K562 (cell line): ENCODE results near the gene STK32C. TPM values are rescaled to one million over a fixed set of nuclear protein-coding genes. Genes with fewer than 3 reads are reported as not detected.

ENCODE experiments used
- ATAC-seq: fragments of 200-7000 bp; cut with Tn5 transposase; 3 replicates; pipeline ENCODE4 v1.9.1; 2020; ENCODE audit warnings: moderate library complexity
- BruUV-seq: library from RNA; stranded (reverse); fragments of 400-500 nt; replicated peaks from 2 replicates; lab custom pipeline; 2021; lab: Mats Ljungman, UMichigan
- CTCF ChIA-PET: fragments of 300-600 bp; formaldehyde crosslinking; extraction: SDS; loops from one replicate; lab custom pipeline; 2021; ENCODE audit warnings: low intra/inter-chr PET ratio; lab: Yijun Ruan, JAX
- POLR2A ChIA-PET: fragments of 300-600, 350-650 bp; sonication (Branson Sonifier 250); formaldehyde crosslinking; extraction: SDS; loops from one replicate; lab custom pipeline; 2021; ENCODE audit warnings: antibody characterized with exemption, inconsistent platforms; lab: Yijun Ruan, JAX
- DNase-seq, 4 experiments: peaks; one replicate each; pipeline versions ENCODE4 v3.0.0 to v3.0.0-alpha.2; 2011 to 2018; ENCODE audit warnings: low spot score in 3 of 4, mixed read lengths in 3 of 4; ENCODE audit errors: extremely low read depth in 1 of 4
- FAIRE-seq: peaks from 2 replicates; lab custom pipeline; 2011; peaks lifted over from hg19 to GRCh38; lab: Jason Lieb, UNC
- H2AFZ ChIP-seq: 2 replicates; pipeline ENCODE4 v1.6.0; 2011; ENCODE audit warnings: low read depth, low read length, control low read depth, inconsistent platforms
- H3K27ac ChIP-seq: fragments of 200-600 bp; 3 replicates; pipeline ENCODE4 v1.8.0; 2011; ENCODE audit warnings: low read depth, mild to moderate bottlenecking, control low read depth, inconsistent platforms, low read length, moderate library complexity, mixed read lengths; ENCODE audit errors: extremely low read depth
- H3K27me3 ChIP-seq, 2 experiments: fragments of 300-600 bp in 1 of 2; 2 replicates in 1 of 2; 3 replicates in 1 of 2; pipeline versions ENCODE4 v1.6.0 to v1.8.0; 2011; ENCODE audit warnings: inconsistent platforms in 2 of 2, low read length in 2 of 2, mild to moderate bottlenecking in 1 of 2, mixed read lengths in 1 of 2, moderate library complexity in 1 of 2; ENCODE audit not compliant: control insufficient read depth in 2 of 2, insufficient read depth in 2 of 2
- H3K36me3 ChIP-seq: fragments of 300-600 bp; 3 replicates; pipeline ENCODE4 v1.8.0; 2011; ENCODE audit warnings: mild to moderate bottlenecking, low read length, inconsistent platforms; ENCODE audit not compliant: control insufficient read depth, insufficient read depth
- H3K4me1 ChIP-seq, 2 experiments: fragments of 200-600 bp in 1 of 2; replicated peaks in 1 of 2; 2 replicates in 1 of 2; 3 replicates in 1 of 2; pipeline versions ENCODE4 v1.5.1 to v1.8.0; 2011; ENCODE audit warnings: inconsistent platforms in 2 of 2, low read length in 2 of 2, mild to moderate bottlenecking in 1 of 2, mixed read lengths in 1 of 2, moderate library complexity in 1 of 2; ENCODE audit not compliant: control insufficient read depth in 2 of 2, insufficient read depth in 2 of 2
- H3K4me2 ChIP-seq: 2 replicates; pipeline ENCODE4 v1.6.1; 2011; ENCODE audit warnings: low read length, control low read depth, inconsistent platforms, mixed read lengths; ENCODE audit not compliant: insufficient read depth
- H3K4me3 ChIP-seq: fragments of 200-600 bp; sonication (generic), shearing (Covaris generic); 2 replicates; pipeline ENCODE4 v1.5.1; 2016; ENCODE audit warnings: control low read depth, inconsistent platforms
- H3K79me2 ChIP-seq: fragments of 200-600 bp; 3 replicates; pipeline ENCODE4 v1.8.0; 2011; ENCODE audit warnings: low read length, inconsistent platforms; ENCODE audit not compliant: control insufficient read depth, insufficient read depth
- H3K9ac ChIP-seq, 2 experiments: 2 replicates each; pipeline versions ENCODE4 v1.6.0 to v1.6.1; 2011; ENCODE audit warnings: low read depth in 2 of 2, low read length in 2 of 2, control low read depth in 1 of 2, inconsistent platforms in 1 of 2, mild to moderate bottlenecking in 1 of 2, mixed read lengths in 1 of 2; ENCODE audit not compliant: insufficient read depth in 1 of 2
- H3K9me1 ChIP-seq: one replicate; pipeline ENCODE4 v1.6.0; 2011; ENCODE audit warnings: inconsistent platforms, mild to moderate bottlenecking, low read length, moderate library complexity; ENCODE audit not compliant: control insufficient read depth, insufficient read depth
- H3K9me3 ChIP-seq: replicated peaks from 2 replicates; pipeline ENCODE4 v1.5.1; 2011; ENCODE audit warnings: low read depth, low read length, inconsistent platforms; ENCODE audit not compliant: control insufficient read depth, insufficient read depth
- H4K20me1 ChIP-seq: replicated peaks from 2 replicates; pipeline ENCODE4 v1.6.1; 2011; ENCODE audit warnings: low read length, inconsistent platforms, mixed read lengths; ENCODE audit not compliant: control insufficient read depth, insufficient read depth
- DIDO1 ChIP-seq: fragments of 450-650 bp; IDR thresholded peaks from 2 replicates; pipeline ENCODE4 v1.6.1; 2016; ENCODE audit warnings: low read depth, missing biosample characterization, missing genetic modification characterization
- ETV6 ChIP-seq, 3 experiments: fragments of 150-350 bp in 1 of 3; sonication (generic) in 1 of 3; formaldehyde crosslinking in 1 of 3; IDR thresholded peaks; 2 replicates each; pipeline versions ENCODE4 v1.6.1 to v1.8.0; 2014 to 2022; ENCODE audit warnings: borderline replicate concordance in 2 of 3, low read depth in 2 of 3, antibody characterized with exemption in 1 of 3, low read length in 1 of 3, mild to moderate bottlenecking in 1 of 3, missing genetic modification reagents in 1 of 3
- FUS ChIP-seq: fragments of 200-400 bp; formaldehyde crosslinking; optimal IDR thresholded peaks from 2 replicates; pipeline ENCODE3; 2017; ENCODE audit warnings: low read depth, low read length
- HDGF ChIP-seq: fragments of 450-650 bp; IDR thresholded peaks from 2 replicates; pipeline ENCODE4 v1.6.1; 2016
- MEF2A ChIP-seq: IDR thresholded peaks from 2 replicates; pipeline ENCODE4 v1.6.1; 2011; ENCODE audit warnings: low read depth, mild to moderate bottlenecking, low read length, moderate library complexity; ENCODE audit not compliant: control insufficient read depth
- MTA3 ChIP-seq: fragments of 450-650 bp; formaldehyde crosslinking; IDR thresholded peaks from 2 replicates; pipeline ENCODE4 v1.6.1; 2017; ENCODE audit warnings: mild to moderate bottlenecking, borderline replicate concordance
- PHTF2 ChIP-seq: fragments of 250-450 bp; sonication (Bioruptor Pico); IDR thresholded peaks from 2 replicates; pipeline ENCODE4 v1.5.0; 2021; ENCODE audit warnings: mild to moderate bottlenecking
- PURB ChIP-seq: sonication (generic); formaldehyde crosslinking; IDR thresholded peaks from 2 replicates; pipeline ENCODE4 v1.9.0; 2021; ENCODE audit warnings: low read depth, mild to moderate bottlenecking, missing genetic modification reagents
- SP2 ChIP-seq: IDR thresholded peaks from 2 replicates; pipeline ENCODE4 v1.6.1; 2011; ENCODE audit warnings: mild to moderate bottlenecking, low read depth, low read length, moderate library complexity; ENCODE audit not compliant: poor library complexity, severe bottlenecking; ENCODE audit errors: extremely low read depth
- ZNF184 ChIP-seq: sonication (generic); formaldehyde crosslinking; IDR thresholded peaks from 2 replicates; pipeline ENCODE4 v1.5.0; 2020; ENCODE audit warnings: missing genetic modification reagents
- ZNF57 ChIP-seq: fragments of 450-650 bp; formaldehyde crosslinking; IDR thresholded peaks from 2 replicates; pipeline ENCODE4 v1.4.0; 2020; ENCODE audit warnings: mild to moderate bottlenecking, moderate library complexity
- WGBS: fragments of 100-300 bp; shearing (Covaris generic); methylation state at CpG from one replicate; pipeline ENCODE4 v1.1.6; 2016; ENCODE audit warnings: low coverage, mixed read lengths; ENCODE audit not compliant: insufficient coverage; ENCODE audit errors: missing lambda C conversion rate; 5-methylcytosine and 5-hydroxymethylcytosine counted together
- in situ Hi-C: fragments of 300-500 bp; cut with MboI; formaldehyde crosslinking; loops from 4 replicates; pipeline ENCODE4 v1.15.0; 2018; ENCODE audit warnings: inconsistent platforms, mixed read lengths
- intact Hi-C: fragments of 100-400 bp; cut with micrococcal nuclease; formaldehyde crosslinking; loops from 2 replicates; pipeline ENCODE4 v1.14.2; 2022
- polyA plus RNA-seq, 8 experiments: library from polyadenylated mRNA; depleted of rRNA in 4 of 8; stranded (reverse) in 5 of 8; unstranded in 3 of 8; fragments of >200 nt; fragmentation: Nextera tagmentation in 2 of 8; fragmentation: Illumina TruSeq in 1 of 8; extraction: Ambion mirVana in 2 of 8; extraction: Trizol in 1 of 8; gene quantifications; 2 replicates each; pipeline versions ENCODE4 v1.2.1 to v1.2.3, GENCODE V29; 2011 to 2014; ENCODE audit warnings: inconsistent platforms in 1 of 8, missing spikeins in 1 of 8
- total RNA-seq, 7 experiments: library from RNA; depleted of rRNA in 6 of 7; stranded (reverse); fragments of >200 nt in 6 of 7; fragmentation: Illumina TruSeq in 2 of 7; extraction: Trizol in 2 of 7; gene quantifications; 2 replicates each; pipeline versions ENCODE4 v1.2.1 to v1.2.3, GENCODE V29; 2011 to 2021; ENCODE audit warnings: low replicate concordance in 1 of 7
- TF ChIP-seq, protein P1 (sequence below), 2 experiments: fragments of 250-450 bp in 1 of 2; fragments of 450-650 bp in 1 of 2; sonication (Bioruptor Pico) in 1 of 2; IDR thresholded peaks; 2 replicates each; pipeline versions ENCODE4 v1.6.1 to v1.8.0; 2016 to 2021; ENCODE audit warnings: mild to moderate bottlenecking in 2 of 2, moderate library complexity in 2 of 2, missing compliant biosample characterization in 1 of 2, missing genetic modification characterization in 1 of 2
- TF ChIP-seq, protein P2 (sequence below): sonication (generic); formaldehyde crosslinking; IDR thresholded peaks from 2 replicates; pipeline ENCODE4 v1.8.0; 2022; ENCODE audit warnings: missing genetic modification reagents, mild to moderate bottlenecking, borderline replicate concordance
- TF ChIP-seq, protein P3 (sequence below): fragments of 250-450 bp; sonication (Bioruptor Pico); IDR thresholded peaks from 2 replicates; pipeline ENCODE4 v1.6.1; 2021; ENCODE audit warnings: mild to moderate bottlenecking

The STK32C gene
- total and polyA plus RNA-seq, 9 of the 15 experiments (the other 6 are each of a cell fraction or from before 2014, with no cell fraction given), result 1.5 to 20.9 (median 6.5) TPM

DNA sequence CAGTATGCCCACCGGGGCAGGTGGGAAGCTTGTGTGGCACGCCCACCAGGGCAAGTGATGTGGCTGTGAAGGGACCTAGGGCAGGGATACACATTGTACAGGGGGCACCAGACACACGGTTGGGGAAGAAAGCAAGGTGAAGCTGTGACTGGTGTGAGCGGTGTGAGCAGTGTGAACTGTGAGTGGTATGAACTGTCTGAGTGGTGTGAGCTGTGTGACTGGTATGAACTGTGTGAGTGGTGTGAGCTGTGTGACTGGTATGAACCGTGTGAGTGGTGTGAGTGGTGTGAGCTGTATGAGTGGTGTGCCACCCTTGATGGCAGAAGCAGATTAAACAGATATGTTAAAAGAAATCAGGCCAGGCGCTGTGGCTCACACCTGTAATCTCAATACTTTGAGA is 72.9 kb downstream of the STK32C start (continued):
- TF ChIP-seq MTA3, result no peak
- TF ChIP-seq, protein P1, sequence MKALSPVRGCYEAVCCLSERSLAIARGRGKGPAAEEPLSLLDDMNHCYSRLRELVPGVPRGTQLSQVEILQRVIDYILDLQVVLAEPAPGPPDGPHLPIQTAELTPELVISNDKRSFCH (CRISPR knock-in tag; IDR thresholded peaks at IDR 0.05), result no peak
- TF ChIP-seq, protein P1 (tag; IDR thresholded peaks at IDR 0.05), result no peak
- TF ChIP-seq HDGF, result no peak
- no peak for TF ChIP-seq ZNF57 (CRISPR knock-in tag)
- no peak for TF ChIP-seq ETV6 (IDR thresholded peaks at IDR 0.05; ENCODE audit: borderline replicate concordance in 1 of 2, low read depth in 2 of 2, low read length in 1 of 2)
- TF ChIP-seq ETV6 (CRISPR knock-in tag; IDR thresholded peaks at IDR 0.05; ENCODE audit: borderline replicate concordance), result no peak
- no peak for TF ChIP-seq PURB (CRISPR knock-in tag)
- no peak for TF ChIP-seq FUS
- TF ChIP-seq MEF2A, result no peak
- no peak for TF ChIP-seq DIDO1 (tag)
- no peak for TF ChIP-seq ZNF184 (CRISPR knock-in tag)
- TF ChIP-seq, all 486 proteins: peak for 0

DNA sequence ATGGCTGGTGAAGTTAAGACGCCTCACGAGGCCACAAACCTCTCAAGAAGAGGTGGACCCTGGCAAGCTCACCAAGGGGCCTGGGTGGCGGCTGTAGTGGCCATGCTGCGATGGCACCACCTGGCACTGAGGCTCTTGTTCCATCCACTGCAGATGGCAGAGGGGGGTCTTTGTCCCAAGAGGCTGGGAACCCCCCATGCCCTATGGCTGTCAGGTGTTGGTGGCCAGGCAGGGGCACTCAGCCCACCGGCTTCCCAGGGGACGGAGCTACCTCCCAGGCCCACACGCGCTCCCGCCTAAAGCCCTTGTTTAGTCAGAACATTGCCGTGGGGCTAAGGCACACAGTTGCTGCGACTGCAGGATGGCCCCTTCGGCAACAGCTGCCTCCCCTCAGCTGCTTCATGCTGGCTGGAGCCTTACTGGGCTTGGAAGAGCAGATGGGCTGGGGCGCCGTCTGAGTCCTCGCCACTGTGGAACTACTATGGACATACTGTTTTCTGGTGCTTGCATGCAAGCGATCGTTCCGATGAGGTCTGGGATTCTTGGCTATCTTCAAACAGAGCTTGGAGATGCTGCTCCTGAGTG is 74.2 kb downstream of the STK32C start:
- 31% methylated on average over 13 of the region's 18 CpGs for WGBS
- in situ Hi-C loops, result no loop called here
- BruUV-seq, result no TSS peak
- TF ChIP-seq, protein P2, sequence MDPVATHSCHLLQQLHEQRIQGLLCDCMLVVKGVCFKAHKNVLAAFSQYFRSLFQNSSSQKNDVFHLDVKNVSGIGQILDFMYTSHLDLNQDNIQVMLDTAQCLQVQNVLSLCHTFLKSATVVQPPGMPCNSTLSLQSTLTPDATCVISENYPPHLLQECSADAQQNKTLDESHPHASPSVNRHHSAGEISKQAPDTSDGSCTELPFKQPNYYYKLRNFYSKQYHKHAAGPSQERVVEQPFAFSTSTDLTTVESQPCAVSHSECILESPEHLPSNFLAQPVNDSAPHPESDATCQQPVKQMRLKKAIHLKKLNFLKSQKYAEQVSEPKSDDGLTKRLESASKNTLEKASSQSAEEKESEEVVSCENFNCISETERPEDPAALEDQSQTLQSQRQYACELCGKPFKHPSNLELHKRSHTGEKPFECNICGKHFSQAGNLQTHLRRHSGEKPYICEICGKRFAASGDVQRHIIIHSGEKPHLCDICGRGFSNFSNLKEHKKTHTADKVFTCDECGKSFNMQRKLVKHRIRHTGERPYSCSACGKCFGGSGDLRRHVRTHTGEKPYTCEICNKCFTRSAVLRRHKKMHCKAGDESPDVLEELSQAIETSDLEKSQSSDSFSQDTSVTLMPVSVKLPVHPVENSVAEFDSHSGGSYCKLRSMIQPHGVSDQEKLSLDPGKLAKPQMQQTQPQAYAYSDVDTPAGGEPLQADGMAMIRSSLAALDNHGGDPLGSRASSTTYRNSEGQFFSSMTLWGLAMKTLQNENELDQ (CRISPR knock-in tag), result no peak
- no peak for TF ChIP-seq PHTF2 (CRISPR knock-in tag)
- TF ChIP-seq SP2, result no peak
- TF ChIP-seq, protein P3, sequence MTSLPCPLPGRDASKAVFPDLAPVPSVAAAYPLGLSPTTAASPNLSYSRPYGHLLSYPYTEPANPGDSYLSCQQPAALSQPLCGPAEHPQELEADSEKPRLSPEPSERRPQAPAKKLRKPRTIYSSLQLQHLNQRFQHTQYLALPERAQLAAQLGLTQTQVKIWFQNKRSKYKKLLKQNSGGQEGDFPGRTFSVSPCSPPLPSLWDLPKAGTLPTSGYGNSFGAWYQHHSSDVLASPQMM (CRISPR knock-in tag), result no peak

More for the DNA sequence above, 74.2 kb downstream of the STK32C start:
- Histone ChIP-seq H3K27me3 (peaks cover 14 to 83% of the 10 kb centered on the region in 2 experiments; a peak in 3 of 5 replicates), H2AFZ (no peak overlapping the region), H3K9ac (no peak overlapping the region), H3K27ac (no peak overlapping the region), H3K79me2 (no peaks in the 10 kb centered on the region), H3K9me1 (no peaks in the 10 kb centered on the region), H3K4me3 (no peak overlapping the region), H3K4me1 (peaks cover 0 to 26% of the 10 kb centered on the region in 2 experiments; a peak in 2 of 5 replicates), H3K36me3 (no peaks in the 10 kb centered on the region), H3K9me3 (no peaks in the 10 kb centered on the region), H3K4me2 (no peak overlapping the region), H4K20me1 (0 out of 2 replicates have a peak, but pooled peaks cover 4% of the 10 kb centered on the region)
- ATAC-seq (no peak), FAIRE-seq (no peak), DNase-seq (no peak)
- intact Hi-C loops, result no loop called here
- POLR2A ChIA-PET, result no interaction called here
- CTCF ChIA-PET, result no interaction called here
